Measurements from ENCODE around the gene PRR23B.

Gene PRR23B

GRCh38 chr3:139005356-139005993 lies 15.3 kb downstream of the PRR23B start:
- Mint-ChIP-seq H3K9me3 (peaks cover 7% of the 10 kb centered on the region), H3K4me3 (no peak overlapping the region), H3K4me1 (no peaks in the 10 kb centered on the region), H3K27me3 (no peaks in the 10 kb centered on the region), H3K27ac (no peak overlapping the region), H3K36me3 (no peaks in the 10 kb centered on the region)
- CTCF ChIA-PET, result no interaction called here
- DNase-seq, result no peak

- H3K4me3 Mint-ChIP-seq, result no peak overlapping the region
- CTCF ChIA-PET, result no interaction called here
- H3K36me3 Mint-ChIP-seq, result no peaks in the 10 kb centered on the region
- no peak for DNase-seq
- no peaks in the 10 kb centered on the region for H3K4me1 Mint-ChIP-seq
- H3K27me3 Mint-ChIP-seq, result peaks cover 11% of the 10 kb centered on the region
- H3K27ac Mint-ChIP-seq, result no peak overlapping the region
- H3K9me3 Mint-ChIP-seq, result no peaks in the 10 kb centered on the region
These were observed 25.0 kb downstream of the PRR23B start for GRCh38 chr3:138995706-138996105.

GRCh38 chr3:138987181-138987580 lies 33.5 kb downstream of the PRR23B start:
- no peak for DNase-seq

GRCh38 chr3:138985932-138986331 lies 34.8 kb downstream of the PRR23B start:
- Mint-ChIP-seq H3K4me1 (no peaks in the 10 kb centered on the region), H3K4me3 (no peak overlapping the region), H3K9me3 (no peaks in the 10 kb centered on the region), H3K27me3 (peaks cover 29% of the 10 kb centered on the region), H3K36me3 (no peaks in the 10 kb centered on the region), H3K27ac (no peak overlapping the region)
- DNase-seq, result no peak
- CTCF ChIA-PET, result interaction anchor here (1.0 kb wide), 1 partner anchor 343 kb away, joined by 4 read pairs; no protein-coding TSS in a partner anchor

More at GRCh38 chr3:138987181-138987580, 33.5 kb downstream of the PRR23B start:
- peaks cover 28% of the 10 kb centered on the region for H3K27me3 Mint-ChIP-seq
- CTCF ChIA-PET, result no interaction called here
- H3K27ac Mint-ChIP-seq, result no peak overlapping the region
- no peaks in the 10 kb centered on the region for H3K9me3 Mint-ChIP-seq
- H3K4me1 Mint-ChIP-seq, result no peaks in the 10 kb centered on the region
- H3K36me3 Mint-ChIP-seq, result no peaks in the 10 kb centered on the region
- no peak overlapping the region for H3K4me3 Mint-ChIP-seq

- no peak for DNase-seq
- no peaks in the 10 kb centered on the region for H3K9me3 Mint-ChIP-seq
- H3K36me3 Mint-ChIP-seq, result no peaks in the 10 kb centered on the region
- H3K27me3 Mint-ChIP-seq, result peaks cover 30% of the 10 kb centered on the region
- no peak overlapping the region for H3K27ac Mint-ChIP-seq
- no peaks in the 10 kb centered on the region for H3K4me1 Mint-ChIP-seq
- H3K4me3 Mint-ChIP-seq, result no peak overlapping the region
- CTCF ChIA-PET, result no interaction called here
These were observed 35.9 kb downstream of the PRR23B start for GRCh38 chr3:138984816-138985215.

GRCh38 chr3:138976047-138976446 lies 44.7 kb downstream of the PRR23B start:
- H3K4me3 Mint-ChIP-seq, result no peak overlapping the region
- H3K36me3 Mint-ChIP-seq, result no peaks in the 10 kb centered on the region
- H3K9me3 Mint-ChIP-seq, result no peaks in the 10 kb centered on the region
- CTCF ChIA-PET, result no interaction called here
- DNase-seq, result no peak
- no peak overlapping the region for H3K27ac Mint-ChIP-seq
- H3K4me1 Mint-ChIP-seq, result no peaks in the 10 kb centered on the region
- H3K27me3 Mint-ChIP-seq, result peaks cover 13% of the 10 kb centered on the region

- DNase-seq, result no peak
- no peak overlapping the region for H3K27ac Mint-ChIP-seq
- H3K27me3 Mint-ChIP-seq, result peaks cover 15% of the 10 kb centered on the region
- no peaks in the 10 kb centered on the region for H3K36me3 Mint-ChIP-seq
- H3K4me1 Mint-ChIP-seq, result no peaks in the 10 kb centered on the region
- H3K9me3 Mint-ChIP-seq, result no peaks in the 10 kb centered on the region
- CTCF ChIA-PET, result no interaction called here
- H3K4me3 Mint-ChIP-seq, result no peak overlapping the region
These were observed 45.4 kb downstream of the PRR23B start for GRCh38 chr3:138975351-138975750.

- no peak overlapping the region for H3K4me3 Mint-ChIP-seq
- H3K27me3 Mint-ChIP-seq, result peaks cover 19% of the 10 kb centered on the region
- no peaks in the 10 kb centered on the region for H3K4me1 Mint-ChIP-seq
- DNase-seq, result no peak
- CTCF ChIA-PET, result no interaction called here
- no peaks in the 10 kb centered on the region for H3K9me3 Mint-ChIP-seq
- no peak overlapping the region for H3K27ac Mint-ChIP-seq
- no peaks in the 10 kb centered on the region for H3K36me3 Mint-ChIP-seq
These were observed 46.3 kb downstream of the PRR23B start for GRCh38 chr3:138974462-138974861.

- Mint-ChIP-seq H3K36me3 (no peaks in the 10 kb centered on the region), H3K27ac (no peak overlapping the region), H3K4me1 (no peaks in the 10 kb centered on the region), H3K4me3 (no peak overlapping the region), H3K9me3 (no peaks in the 10 kb centered on the region), H3K27me3 (peaks cover 24% of the 10 kb centered on the region)
- no peak for DNase-seq
- CTCF ChIA-PET, result interaction anchor here (0.6 to 1.1 kb wide), 2 partner anchors 54 to 493 kb away, joined by 3 read pairs; no protein-coding TSS in a partner anchor
These were observed 47.8 kb downstream of the PRR23B start for GRCh38 chr3:138972941-138973340.

- H3K4me3 Mint-ChIP-seq, result no peak overlapping the region
- peaks cover 20% of the 10 kb centered on the region for H3K27me3 Mint-ChIP-seq
- CTCF ChIA-PET, result interaction anchor here (0.7 kb wide), 1 partner anchor 9 kb away, joined by 3 read pairs; no protein-coding TSS in a partner anchor
- no peak overlapping the region for H3K27ac Mint-ChIP-seq
- no peaks in the 10 kb centered on the region for H3K36me3 Mint-ChIP-seq
- H3K4me1 Mint-ChIP-seq, result no peaks in the 10 kb centered on the region
- no peak for DNase-seq
- H3K9me3 Mint-ChIP-seq, result no peaks in the 10 kb centered on the region
These were observed 48.9 kb downstream of the PRR23B start for GRCh38 chr3:138971766-138972320.

All from activated naive CD4-positive, alpha-beta T cell treated with anti-CD3 and anti-CD28 coated beads, Interleukin-2, amount 10 ng/mL, durations not matched to agents 7 days and 5 days (primary cell).